ENCODE data around the gene ZNF497. TPM values are rescaled to one million over a fixed set of nuclear protein-coding genes. Genes with fewer than 3 reads are reported as not detected.
A peak's percentile ranks its signal among the peaks of the same experiment; 100 is the strongest.

Gene ZNF497
- total RNA-seq, 2 experiments from 2014 or later: 0.28 to 0.55 TPM

- peak within 1 kb of the TSS; percentile 99 for H3K4me3 Mint-ChIP-seq
- Histone ChIP-seq H3K9me3 (ENCODE audit: control insufficient read depth in 1 of 2, insufficient read depth in 1 of 2, low read length in 2 of 2) (no peaks in the 10 kb centered on the region), H3K4me1 (ENCODE audit: insufficient read depth, low read length) (peaks cover 27% of the 10 kb centered on the region), H3K27ac (ENCODE audit: low read depth in 1 of 2, low read length in 2 of 2) (peak within 1 kb of the TSS; percentile 70 to 77), H3K36me3 (ENCODE audit: insufficient read depth, low read length) (no peaks in the 10 kb centered on the region), H3K27me3 (ENCODE audit: control insufficient read depth in 1 of 2, insufficient read depth in 2 of 2, low read length in 2 of 2) (no peaks in the 10 kb centered on the region), H3K4me3 (ENCODE audit: low read length) (peak within 1 kb of the TSS; percentile 92)
- ChIA-PET CTCF (interaction anchor here (0.7 to 1.3 kb wide), 4 partner anchors 32 to 173 kb away, joined by 3 to 6 read pairs (median 3); partner anchors contain the start of gene ZNF132), POLR2A (interaction anchor here (0.6 to 1.8 kb wide), 14 partner anchors 10 to 225 kb away, joined by 3 to 15 read pairs (median 4); partner anchors contain the start of genes ERVK3-1, RPS5, TRIM28 and ZBTB45)
- intact Hi-C loops (cut with DNase I, micrococcal nuclease): loop anchor here (1.0 to 5.0 kb wide), 7 partner anchors 21 to 68 kb away; partner anchors contain the start of genes ZNF132 (in 2 of the 2), ZNF324B (in 2 of the 2), RPS5 (in 1 of the 2) and ZNF446 (in 1 of the 2)
- DNase-seq (peak; percentile 85 to 96 (median 92)), ATAC-seq (ENCODE audit: poor library complexity) (peak; percentile 98)
- peaks cover 39% of the 10 kb centered on the region for H3K4me1 Mint-ChIP-seq (ENCODE audit: low read depth)
- peaks cover 19% of the 10 kb centered on the region for H3K36me3 Mint-ChIP-seq (ENCODE audit: low read depth)
- TF ChIP-seq CTCF (IDR thresholded peaks at IDR 0.05): no peak
- no peaks in the 10 kb centered on the region for H3K27me3 Mint-ChIP-seq
- peak within 1 kb of the TSS; percentile 94 for H3K27ac Mint-ChIP-seq
- H3K9me3 Mint-ChIP-seq: no peaks in the 10 kb centered on the region
Observed at GRCh38 chr19:58408152-58409009, 45.8 kb upstream of the ZNF497 start, which contains the start of gene ZNF584. ZNF584 (plus strand) TSS chr19:58408649; CDS start chr19:58409148, 499 bp downstream.

DNA sequence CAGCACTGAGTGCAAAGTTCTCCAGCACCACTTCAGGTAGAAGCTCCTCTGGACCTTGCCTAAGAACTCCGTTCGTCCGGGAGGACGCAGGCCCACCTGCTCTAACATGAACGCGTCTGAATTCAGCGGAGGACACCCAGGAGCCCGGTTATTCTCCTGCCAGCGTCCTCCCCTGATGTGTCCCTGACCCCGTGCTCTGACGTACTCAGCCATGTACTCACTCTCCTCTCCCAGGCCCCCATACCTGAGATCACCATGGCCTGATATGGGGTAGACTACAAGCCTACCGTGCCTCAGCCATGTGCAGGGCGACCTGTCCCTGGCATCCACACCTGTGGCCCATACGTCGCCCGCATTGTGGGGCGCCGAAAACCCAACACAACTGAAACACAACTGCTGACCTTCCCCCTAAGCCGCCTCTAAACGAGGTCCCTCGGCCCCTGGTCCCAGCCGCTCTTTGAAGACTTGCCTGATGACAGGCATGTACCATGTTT lies 45.2 kb upstream of the ZNF497 start:
- Mint-ChIP-seq H3K4me1 (ENCODE audit: low read depth) (peaks cover 39% of the 10 kb centered on the region), H3K4me3 (peak overlapping the region; percentile 99), H3K27ac (peak overlapping the region; percentile 94), H3K36me3 (ENCODE audit: low read depth) (peaks cover 15% of the 10 kb centered on the region), H3K9me3 (no peaks in the 10 kb centered on the region), H3K27me3 (no peaks in the 10 kb centered on the region)
- Histone ChIP-seq H3K4me1 (ENCODE audit: insufficient read depth, low read length) (peaks cover 27% of the 10 kb centered on the region), H3K27me3 (ENCODE audit: control insufficient read depth in 1 of 2, insufficient read depth in 2 of 2, low read length in 2 of 2) (no peaks in the 10 kb centered on the region), H3K4me3 (ENCODE audit: low read length) (peak overlapping the region; percentile 92), H3K36me3 (ENCODE audit: insufficient read depth, low read length) (no peaks in the 10 kb centered on the region), H3K9me3 (ENCODE audit: control insufficient read depth in 1 of 2, insufficient read depth in 1 of 2, low read length in 2 of 2) (no peaks in the 10 kb centered on the region), H3K27ac (ENCODE audit: low read depth in 1 of 2, low read length in 2 of 2) (peak overlapping the region; percentile 70 to 77)
- TF ChIP-seq CTCF (IDR thresholded peaks at IDR 0.05): no peak
- DNase-seq (no peak), ATAC-seq (ENCODE audit: poor library complexity) (no peak)
- CTCF ChIA-PET: no interaction called here
- POLR2A ChIA-PET: interaction anchor here (1.0 to 1.8 kb wide), 7 partner anchors 21 to 136 kb away, joined by 3 to 15 read pairs (median 8); partner anchors contain the start of genes ERVK3-1, RPS5, TRIM28 and ZNF132
- intact Hi-C loops (cut with DNase I, micrococcal nuclease): loop anchor here (1.0 to 5.0 kb wide), 7 partner anchors 20 to 69 kb away; partner anchors contain the start of genes ZNF132 (in 2 of the 2), ZNF324B (in 2 of the 2), RPS5 (in 1 of the 2) and ZNF446 (in 1 of the 2)
